K562 (cell line): ENCODE measurements around the gene C2CD4B. TPM values are rescaled to one million over a fixed set of nuclear protein-coding genes. Genes with fewer than 3 reads are reported as not detected.

Experiments used
- ATAC-seq: fragments of 200-7000 bp; cut with Tn5 transposase; 3 replicates; pipeline ENCODE4 v1.9.1; 2020; ENCODE audit warnings: moderate library complexity
- BruUV-seq: library from RNA; stranded (reverse); fragments of 400-500 nt; replicated peaks from 2 replicates; lab custom pipeline; 2021; lab: Mats Ljungman, UMichigan
- CTCF ChIA-PET: fragments of 300-600 bp; formaldehyde crosslinking; extraction: SDS; loops from one replicate; lab custom pipeline; 2021; ENCODE audit warnings: low intra/inter-chr PET ratio; lab: Yijun Ruan, JAX
- POLR2A ChIA-PET: fragments of 300-600, 350-650 bp; sonication (Branson Sonifier 250); formaldehyde crosslinking; extraction: SDS; loops from one replicate; lab custom pipeline; 2021; ENCODE audit warnings: antibody characterized with exemption, inconsistent platforms; lab: Yijun Ruan, JAX
- DNase-seq, 4 experiments: peaks; one replicate each; pipeline versions ENCODE4 v3.0.0 to v3.0.0-alpha.2; 2011 to 2018; ENCODE audit warnings: low spot score in 3 of 4, mixed read lengths in 3 of 4; ENCODE audit errors: extremely low read depth in 1 of 4
- FAIRE-seq: peaks from 2 replicates; lab custom pipeline; 2011; peaks lifted over from hg19 to GRCh38; lab: Jason Lieb, UNC
- H2AFZ ChIP-seq: 2 replicates; pipeline ENCODE4 v1.6.0; 2011; ENCODE audit warnings: low read depth, low read length, control low read depth, inconsistent platforms
- H3K27ac ChIP-seq: fragments of 200-600 bp; 3 replicates; pipeline ENCODE4 v1.8.0; 2011; ENCODE audit warnings: low read depth, mild to moderate bottlenecking, control low read depth, inconsistent platforms, low read length, moderate library complexity, mixed read lengths; ENCODE audit errors: extremely low read depth
- H3K27me3 ChIP-seq, 2 experiments: fragments of 300-600 bp in 1 of 2; 2 replicates in 1 of 2; 3 replicates in 1 of 2; pipeline versions ENCODE4 v1.6.0 to v1.8.0; 2011; ENCODE audit warnings: inconsistent platforms in 2 of 2, low read length in 2 of 2, mild to moderate bottlenecking in 1 of 2, mixed read lengths in 1 of 2, moderate library complexity in 1 of 2; ENCODE audit not compliant: control insufficient read depth in 2 of 2, insufficient read depth in 2 of 2
- H3K36me3 ChIP-seq: fragments of 300-600 bp; 3 replicates; pipeline ENCODE4 v1.8.0; 2011; ENCODE audit warnings: mild to moderate bottlenecking, low read length, inconsistent platforms; ENCODE audit not compliant: control insufficient read depth, insufficient read depth
- H3K4me1 ChIP-seq, 2 experiments: fragments of 200-600 bp in 1 of 2; replicated peaks in 1 of 2; 2 replicates in 1 of 2; 3 replicates in 1 of 2; pipeline versions ENCODE4 v1.5.1 to v1.8.0; 2011; ENCODE audit warnings: inconsistent platforms in 2 of 2, low read length in 2 of 2, mild to moderate bottlenecking in 1 of 2, mixed read lengths in 1 of 2, moderate library complexity in 1 of 2; ENCODE audit not compliant: control insufficient read depth in 2 of 2, insufficient read depth in 2 of 2
- H3K4me2 ChIP-seq: 2 replicates; pipeline ENCODE4 v1.6.1; 2011; ENCODE audit warnings: low read length, control low read depth, inconsistent platforms, mixed read lengths; ENCODE audit not compliant: insufficient read depth
- H3K4me3 ChIP-seq: fragments of 200-600 bp; sonication (generic), shearing (Covaris generic); 2 replicates; pipeline ENCODE4 v1.5.1; 2016; ENCODE audit warnings: control low read depth, inconsistent platforms
- H3K79me2 ChIP-seq: fragments of 200-600 bp; 3 replicates; pipeline ENCODE4 v1.8.0; 2011; ENCODE audit warnings: low read length, inconsistent platforms; ENCODE audit not compliant: control insufficient read depth, insufficient read depth
- H3K9ac ChIP-seq, 2 experiments: 2 replicates each; pipeline versions ENCODE4 v1.6.0 to v1.6.1; 2011; ENCODE audit warnings: low read depth in 2 of 2, low read length in 2 of 2, control low read depth in 1 of 2, inconsistent platforms in 1 of 2, mild to moderate bottlenecking in 1 of 2, mixed read lengths in 1 of 2; ENCODE audit not compliant: insufficient read depth in 1 of 2
- H3K9me1 ChIP-seq: one replicate; pipeline ENCODE4 v1.6.0; 2011; ENCODE audit warnings: inconsistent platforms, mild to moderate bottlenecking, low read length, moderate library complexity; ENCODE audit not compliant: control insufficient read depth, insufficient read depth
- H3K9me3 ChIP-seq: replicated peaks from 2 replicates; pipeline ENCODE4 v1.5.1; 2011; ENCODE audit warnings: low read depth, low read length, inconsistent platforms; ENCODE audit not compliant: control insufficient read depth, insufficient read depth
- H4K20me1 ChIP-seq: replicated peaks from 2 replicates; pipeline ENCODE4 v1.6.1; 2011; ENCODE audit warnings: low read length, inconsistent platforms, mixed read lengths; ENCODE audit not compliant: control insufficient read depth, insufficient read depth
- ATF4 ChIP-seq: fragments of 450-650 bp; formaldehyde crosslinking; IDR thresholded peaks from 2 replicates; pipeline ENCODE4 v1.4.0; 2022; ENCODE audit warnings: mild to moderate bottlenecking, moderate library complexity
- CEBPG ChIP-seq, 3 experiments: fragments of 200-800 bp in 1 of 3; sonication (Bioruptor generic) in 1 of 3; sonication (generic) in 1 of 3; formaldehyde crosslinking in 1 of 3; IDR thresholded peaks in 2 of 3; conservative IDR thresholded peaks in 1 of 3; 2 replicates each; pipeline versions ENCODE4 v1.6.1 to v1.8.0; 2016 to 2022; ENCODE audit warnings: missing compliant biosample characterization in 2 of 3, missing genetic modification characterization in 2 of 3, mild to moderate bottlenecking in 1 of 3, missing genetic modification reagents in 1 of 3
- E2F1 ChIP-seq: sonication (generic); formaldehyde crosslinking; IDR thresholded peaks from 2 replicates; pipeline ENCODE4 v1.8.1; 2023; ENCODE audit warnings: mild to moderate bottlenecking, missing genetic modification reagents, moderate library complexity
- FOXM1 ChIP-seq, 2 experiments: fragments of 450-650 bp in 1 of 2; sonication (generic) in 1 of 2; formaldehyde crosslinking in 1 of 2; IDR thresholded peaks; 2 replicates each; pipeline versions ENCODE4 v1.6.1 to v1.9.0; 2017 to 2022; ENCODE audit warnings: low read depth in 2 of 2, mild to moderate bottlenecking in 2 of 2, missing genetic modification reagents in 1 of 2, moderate library complexity in 1 of 2
- KLF6 ChIP-seq: fragments of 250-450 bp; sonication (Bioruptor Pico); IDR thresholded peaks from 2 replicates; pipeline ENCODE4 v1.4.0; 2020; ENCODE audit warnings: mild to moderate bottlenecking, moderate library complexity, borderline replicate concordance
- MIER1 ChIP-seq: fragments of 450-650 bp; IDR thresholded peaks from 2 replicates; pipeline ENCODE4 v1.6.1; 2016; ENCODE audit warnings: antibody characterized with exemption, mild to moderate bottlenecking, low read depth
- OTX1 ChIP-seq: fragments of 450-650 bp; formaldehyde crosslinking; IDR thresholded peaks from 2 replicates; pipeline ENCODE4 v1.4.0; 2022; ENCODE audit warnings: mild to moderate bottlenecking
- SRF ChIP-seq, 2 experiments: fragments of 250-450, 450-650 bp in 1 of 2; sonication (Bioruptor Pico) in 1 of 2; sonication (generic) in 1 of 2; formaldehyde crosslinking; IDR thresholded peaks; 2 replicates each; pipeline versions ENCODE4 v1.5.0 to v1.5.1; 2020 to 2022; ENCODE audit warnings: mild to moderate bottlenecking in 1 of 2, missing genetic modification reagents in 1 of 2
- TCF3 ChIP-seq: sonication (generic); formaldehyde crosslinking; IDR thresholded peaks from 2 replicates; pipeline ENCODE4 v1.4.0; 2020; ENCODE audit warnings: mild to moderate bottlenecking, missing genetic modification reagents
- ZNF175 ChIP-seq: fragments of 200-800 bp; sonication (Bioruptor generic); IDR thresholded peaks from 2 replicates; pipeline ENCODE4 v1.6.1; 2016; ENCODE audit warnings: low read depth, mild to moderate bottlenecking, missing genetic modification characterization, missing compliant biosample characterization
- ZNF197 ChIP-seq: fragments of 200-800 bp; sonication (Bioruptor generic); IDR thresholded peaks from 2 replicates; pipeline ENCODE4 v1.6.1; 2016; ENCODE audit warnings: low read depth, missing genetic modification characterization, missing compliant biosample characterization
- ZNF449 ChIP-seq: fragments of 250-450 bp; sonication (Bioruptor Pico); IDR thresholded peaks from 2 replicates; pipeline ENCODE4 v1.8.0; 2022; ENCODE audit warnings: moderate library complexity, mild to moderate bottlenecking, inconsistent platforms
- ZNF584 ChIP-seq: fragments of 200-800 bp; sonication (Bioruptor generic); IDR thresholded peaks from 2 replicates; pipeline ENCODE4 v1.6.1; 2016; ENCODE audit warnings: low read depth, mild to moderate bottlenecking, missing genetic modification characterization, missing compliant biosample characterization
- ZNF589 ChIP-seq: fragments of 200-800 bp; sonication (Bioruptor generic); IDR thresholded peaks from 2 replicates; pipeline ENCODE4 v1.6.1; 2016; ENCODE audit warnings: low read depth, missing genetic modification characterization, missing compliant biosample characterization
- ZNF766 ChIP-seq: fragments of 200-800 bp; sonication (Bioruptor generic); conservative IDR thresholded peaks from 2 replicates; pipeline ENCODE4 v1.6.1; 2016; ENCODE audit warnings: missing genetic modification characterization, missing compliant biosample characterization
- WGBS: fragments of 100-300 bp; shearing (Covaris generic); methylation state at CpG from one replicate; pipeline ENCODE4 v1.1.6; 2016; ENCODE audit warnings: low coverage, mixed read lengths; ENCODE audit not compliant: insufficient coverage; ENCODE audit errors: missing lambda C conversion rate; 5-methylcytosine and 5-hydroxymethylcytosine counted together
- in situ Hi-C: fragments of 300-500 bp; cut with MboI; formaldehyde crosslinking; loops from 4 replicates; pipeline ENCODE4 v1.15.0; 2018; ENCODE audit warnings: inconsistent platforms, mixed read lengths
- intact Hi-C: fragments of 100-400 bp; cut with micrococcal nuclease; formaldehyde crosslinking; loops from 2 replicates; pipeline ENCODE4 v1.14.2; 2022
- polyA plus RNA-seq, 8 experiments: library from polyadenylated mRNA; depleted of rRNA in 4 of 8; stranded (reverse) in 5 of 8; unstranded in 3 of 8; fragments of >200 nt; fragmentation: Nextera tagmentation in 2 of 8; fragmentation: Illumina TruSeq in 1 of 8; extraction: Ambion mirVana in 2 of 8; extraction: Trizol in 1 of 8; gene quantifications; 2 replicates each; pipeline versions ENCODE4 v1.2.1 to v1.2.3, GENCODE V29; 2011 to 2014; ENCODE audit warnings: inconsistent platforms in 1 of 8, missing spikeins in 1 of 8
- total RNA-seq, 7 experiments: library from RNA; depleted of rRNA in 6 of 7; stranded (reverse); fragments of >200 nt in 6 of 7; fragmentation: Illumina TruSeq in 2 of 7; extraction: Trizol in 2 of 7; gene quantifications; 2 replicates each; pipeline versions ENCODE4 v1.2.1 to v1.2.3, GENCODE V29; 2011 to 2021; ENCODE audit warnings: low replicate concordance in 1 of 7

The C2CD4B gene
- total and polyA plus RNA-seq, 9 of the 15 experiments (the other 6 are each of a cell fraction or from before 2014, with no cell fraction given): 0.11 TPM; not detected in 8

- Histone ChIP-seq H3K27me3 (0 out of 5 replicates have a peak, but pooled peaks cover 0 to 2% of the 10 kb centered on the region in 2 experiments), H3K4me1 (no peaks in the 10 kb centered on the region), H3K9ac (no peak overlapping the region), H3K79me2 (no peaks in the 10 kb centered on the region), H3K9me1 (no peaks in the 10 kb centered on the region), H3K4me2 (no peak overlapping the region), H2AFZ (no peak overlapping the region)
- in situ Hi-C loops: no loop called here
- intact Hi-C loops: no loop called here
- FAIRE-seq (no peak), DNase-seq (no peak)
- POLR2A ChIA-PET: no interaction called here
- BruUV-seq: no TSS peak
- TF ChIP-seq ZNF766 (CRISPR knock-in tag) (peak; percentile 25; the same call in 1 of the 2 replicates), FOXM1 (IDR thresholded peaks at IDR 0.05; ENCODE audit: low read depth) (no peak), FOXM1 (CRISPR knock-in tag; IDR thresholded peaks at IDR 0.05; ENCODE audit: low read depth) (no peak), ATF4 (CRISPR knock-in tag) (peak; percentile 82), SRF (CRISPR knock-in tag; IDR thresholded peaks at IDR 0.05) (peak in 1 of 2 experiments; percentile 66; a peak in 1 of 4 replicates), ZNF589 (CRISPR knock-in tag) (peak; percentile 83), KLF6 (CRISPR knock-in tag) (0 out of 2 replicates have a peak, but pooled peaks have one; percentile 20), CEBPG (CRISPR knock-in tag; IDR thresholded peaks at IDR 0.05) (no peak), CEBPG (tag; conservative IDR thresholded peaks at IDR 0.05 in 1 of 2, IDR thresholded peaks at IDR 0.05 in 1 of 2) (peak in 1 of 2 experiments; percentile 54; a peak in 2 of 4 replicates), ZNF449 (CRISPR knock-in tag) (0 out of 2 replicates have a peak, but pooled peaks have one; percentile 34), OTX1 (CRISPR knock-in tag) (no peak), ZNF584 (CRISPR knock-in tag) (peak; percentile 66; the same call in 1 of the 2 replicates), ZNF175 (peak; percentile 56), E2F1 (CRISPR knock-in tag) (no peak), TCF3 (no peak), MIER1 (no peak), ZNF197 (peak; percentile 41; the same call in 1 of the 2 replicates)
- TF ChIP-seq, all 486 proteins: peak for 10
- no peak overlapping the region for H3K27ac ChIP-seq
- WGBS: 6% methylated on average over 3 of the region's 3 CpGs
- ATAC-seq: no peak
- no peaks in the 10 kb centered on the region for H3K36me3 ChIP-seq
- H3K4me3 ChIP-seq: no peak overlapping the region
- H3K9me3 ChIP-seq: no peaks in the 10 kb centered on the region
- CTCF ChIA-PET: no interaction called here
- no peaks in the 10 kb centered on the region for H4K20me1 ChIP-seq
Measured at GRCh38 chr15:62147149-62147548, 17.9 kb downstream of the C2CD4B start.
